SU-DHL-6 (cell line): ENCODE data around the gene OPA1.

Experiments
- EZH2phosphoT487 ChIP-seq: fragments of 200-600 bp; sonication (generic), shearing (Covaris generic); conservative IDR thresholded peaks from 2 replicates; pipeline ENCODE4 v1.6.1; 2018; ENCODE audit warnings: mild to moderate bottlenecking, antibody characterized with exemption, low read length, moderate library complexity, mixed read lengths
- TF ChIP-seq, protein P1 (sequence below): fragments of 200-600 bp; sonication (generic); IDR thresholded peaks from one replicate; pipeline ENCODE4 v1.5.1; 2017; ENCODE audit warnings: antibody characterized with exemption, mild to moderate bottlenecking, low read length, moderate library complexity; ENCODE audit not compliant: insufficient read depth, poor library complexity, severe bottlenecking

DNA sequence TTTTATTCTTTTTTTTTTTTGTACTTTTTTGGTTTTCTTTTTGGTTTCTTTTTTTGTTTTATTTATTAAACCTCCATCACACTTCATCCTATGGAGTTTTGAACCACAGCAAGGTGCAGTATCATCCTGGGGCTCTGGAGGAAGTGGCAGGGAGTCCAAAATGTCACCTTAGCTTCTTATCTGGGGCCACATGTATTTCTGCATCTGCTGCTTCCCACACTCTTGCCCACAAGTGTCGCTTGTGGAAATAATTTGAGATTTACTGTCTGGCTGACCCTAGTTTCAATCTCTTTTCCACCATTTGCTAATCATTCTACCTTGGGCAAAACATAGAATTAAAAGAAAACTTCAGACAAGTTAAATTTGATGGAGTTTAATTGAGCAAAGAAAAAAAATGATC lies 6.4 kb downstream of the OPA1 start:
- TF ChIP-seq, protein P1, sequence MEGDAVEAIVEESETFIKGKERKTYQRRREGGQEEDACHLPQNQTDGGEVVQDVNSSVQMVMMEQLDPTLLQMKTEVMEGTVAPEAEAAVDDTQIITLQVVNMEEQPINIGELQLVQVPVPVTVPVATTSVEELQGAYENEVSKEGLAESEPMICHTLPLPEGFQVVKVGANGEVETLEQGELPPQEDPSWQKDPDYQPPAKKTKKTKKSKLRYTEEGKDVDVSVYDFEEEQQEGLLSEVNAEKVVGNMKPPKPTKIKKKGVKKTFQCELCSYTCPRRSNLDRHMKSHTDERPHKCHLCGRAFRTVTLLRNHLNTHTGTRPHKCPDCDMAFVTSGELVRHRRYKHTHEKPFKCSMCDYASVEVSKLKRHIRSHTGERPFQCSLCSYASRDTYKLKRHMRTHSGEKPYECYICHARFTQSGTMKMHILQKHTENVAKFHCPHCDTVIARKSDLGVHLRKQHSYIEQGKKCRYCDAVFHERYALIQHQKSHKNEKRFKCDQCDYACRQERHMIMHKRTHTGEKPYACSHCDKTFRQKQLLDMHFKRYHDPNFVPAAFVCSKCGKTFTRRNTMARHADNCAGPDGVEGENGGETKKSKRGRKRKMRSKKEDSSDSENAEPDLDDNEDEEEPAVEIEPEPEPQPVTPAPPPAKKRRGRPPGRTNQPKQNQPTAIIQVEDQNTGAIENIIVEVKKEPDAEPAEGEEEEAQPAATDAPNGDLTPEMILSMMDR, result no peak
- no peak for TF ChIP-seq EZH2phosphoT487
